ENCODE results near the gene OVCH1.
A peak's percentile ranks its signal among the peaks of the same experiment; 100 is the strongest.
"Not testable (repeated sequence)": the region's sequence is repeated elsewhere in the genome, so short reads cannot be mapped to it uniquely, and the experiment has no call there.

Gene OVCH1

DNA sequence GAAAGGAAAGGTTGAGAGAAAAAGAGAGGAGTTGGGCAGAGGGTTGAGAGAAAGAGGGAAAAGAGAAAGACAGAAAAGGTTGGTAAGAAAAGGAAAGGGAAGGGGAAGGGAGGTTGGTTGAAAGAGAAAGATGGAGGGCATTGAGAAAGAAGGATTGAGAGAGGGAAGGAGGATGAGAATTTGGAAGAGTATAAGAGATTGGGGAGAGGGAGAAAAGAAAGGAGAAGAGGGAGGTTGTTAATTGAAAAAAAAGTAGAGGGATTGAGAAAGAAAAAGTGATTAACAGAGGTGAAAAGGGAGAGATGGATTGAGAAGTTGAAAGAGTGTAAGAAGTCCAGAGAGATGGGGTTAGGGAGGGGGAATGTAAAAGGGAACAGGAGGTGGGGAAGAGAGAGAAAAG, 95.0 kb downstream of the OVCH1 start:
- no peak for DNase-seq

- DNase-seq = no peak
Measured at GRCh38 chr12:29398495-29398894, 99.0 kb downstream of the OVCH1 start.

GRCh38 chr12:29396774-29397173, 100.7 kb downstream of the OVCH1 start:
- no peak for DNase-seq

- DNase-seq = no peak
Measured at GRCh38 chr12:29395356-29395755, 102.1 kb downstream of the OVCH1 start.

DNA sequence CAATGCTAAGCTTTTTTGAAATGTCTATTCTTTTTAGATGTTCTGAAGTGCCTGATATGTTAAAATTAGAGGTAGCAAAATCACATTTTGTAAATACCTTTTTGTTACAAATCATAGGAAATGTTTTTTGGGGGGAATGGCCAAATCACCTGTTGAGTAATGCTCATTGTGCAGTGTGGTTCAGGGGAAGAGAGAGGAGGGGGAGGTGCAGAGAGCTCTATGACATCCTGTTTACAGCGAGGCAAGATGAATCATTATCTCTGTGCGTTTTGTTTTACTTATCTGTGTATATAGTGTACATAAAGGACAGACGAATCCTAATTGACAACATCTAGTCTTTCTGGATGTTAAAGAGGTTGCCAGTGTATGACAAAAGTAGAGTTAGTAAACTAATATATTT, 107.1 kb downstream of the OVCH1 start:
- peak; percentile 22 for DNase-seq

GRCh38 chr12:29389295-29389919, 108.1 kb downstream of the OVCH1 start:
- DNase-seq = no peak

GRCh38 chr12:29386084-29386680, 111.3 kb downstream of the OVCH1 start:
- not testable (repeated sequence) for DNase-seq

DNA sequence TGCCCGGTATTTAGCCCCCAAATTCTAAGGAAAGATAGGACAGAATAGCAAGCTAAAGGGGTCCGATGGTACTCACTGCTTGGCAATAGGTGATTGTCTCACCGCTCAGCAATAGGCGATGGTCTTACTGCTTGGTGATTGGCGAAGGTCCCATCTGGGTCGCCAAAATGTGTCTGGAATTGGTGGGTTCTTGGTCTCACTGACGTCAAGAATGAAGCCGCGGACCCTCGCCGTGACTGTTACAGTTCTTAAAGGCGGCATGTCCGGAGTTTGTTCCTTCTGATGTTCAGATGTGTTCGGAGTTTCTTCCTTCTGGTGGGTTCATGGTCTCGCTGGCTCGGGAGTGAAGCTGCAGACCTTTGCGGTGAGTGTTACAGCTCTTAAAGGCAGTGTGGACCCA, 112.3 kb downstream of the OVCH1 start:
- DNase-seq = not testable (repeated sequence)

GRCh38 chr12:29382251-29382650, 115.2 kb downstream of the OVCH1 start:
- DNase-seq = no peak

- peak; percentile 81 for DNase-seq
Measured at GRCh38 chr12:29380536-29381523, 116.7 kb downstream of the OVCH1 start, which contains the start of gene ERGIC2. TSS of gene ERGIC2 (minus strand) at chr12:29381172. CDS start at chr12:29371633, 9,539 bp downstream.

All from activated effector memory CD4-positive, alpha-beta T cell treated with Interleukin-2 at 50 U/mL for 16 hours (primary cell).